Measurements from ENCODE around the gene PJA1. TPM values are rescaled to one million over a fixed set of nuclear protein-coding genes. Genes with fewer than 3 reads are reported as not detected.
A peak's percentile ranks its signal among the peaks of the same experiment; 100 is the strongest.

Gene PJA1, protein sequence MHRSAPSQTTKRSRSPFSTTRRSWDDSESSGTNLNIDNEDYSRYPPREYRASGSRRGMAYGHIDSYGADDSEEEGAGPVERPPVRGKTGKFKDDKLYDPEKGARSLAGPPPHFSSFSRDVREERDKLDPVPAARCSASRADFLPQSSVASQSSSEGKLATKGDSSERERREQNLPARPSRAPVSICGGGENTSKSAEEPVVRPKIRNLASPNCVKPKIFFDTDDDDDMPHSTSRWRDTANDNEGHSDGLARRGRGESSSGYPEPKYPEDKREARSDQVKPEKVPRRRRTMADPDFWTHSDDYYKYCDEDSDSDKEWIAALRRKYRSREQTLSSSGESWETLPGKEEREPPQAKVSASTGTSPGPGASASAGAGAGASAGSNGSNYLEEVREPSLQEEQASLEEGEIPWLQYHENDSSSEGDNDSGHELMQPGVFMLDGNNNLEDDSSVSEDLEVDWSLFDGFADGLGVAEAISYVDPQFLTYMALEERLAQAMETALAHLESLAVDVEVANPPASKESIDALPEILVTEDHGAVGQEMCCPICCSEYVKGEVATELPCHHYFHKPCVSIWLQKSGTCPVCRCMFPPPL
- 10 to 100 TPM; 14.1 to 18.9 TPM for total RNA-seq

DNA sequence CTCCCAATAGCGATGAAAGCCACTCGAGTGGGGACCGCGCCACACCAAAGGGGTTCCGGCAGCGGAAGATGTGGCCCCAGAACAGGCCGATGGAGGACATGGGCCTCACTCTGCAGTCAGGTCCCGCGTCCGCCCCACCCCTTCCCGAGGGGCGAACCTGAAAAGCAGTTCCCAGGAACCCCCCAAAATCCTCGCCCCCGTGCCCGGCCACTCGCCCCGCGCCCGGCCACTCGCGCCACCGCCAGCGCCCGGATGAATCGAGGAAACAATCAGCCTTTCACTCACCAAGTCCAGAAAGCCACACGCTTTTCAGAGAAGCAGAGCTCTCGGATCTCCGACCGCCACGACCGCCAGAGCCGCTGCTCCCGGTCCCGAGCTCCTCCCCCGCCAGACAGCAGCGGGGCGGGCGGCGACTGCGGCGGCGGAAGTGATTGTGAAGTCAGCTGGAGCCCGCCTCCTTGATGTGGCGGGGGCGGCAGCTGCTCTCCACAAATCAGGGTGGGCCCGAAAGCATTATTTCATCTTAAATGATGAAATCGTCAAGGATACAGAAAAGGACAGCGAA is at the start of gene PJA1:
TSS of gene PJA1 (minus strand) at position 367 of the 565 bp plus-strand sequence. CDS start 2,380 bp downstream, outside the sequence.
- DNase-seq = peak; percentile 81
- Mint-ChIP-seq H3K4me1 (ENCODE audit: low read depth) (peaks cover 31% of the 10 kb centered on the region), H3K36me3 (ENCODE audit: low read depth) (peaks cover 15% of the 10 kb centered on the region), H3K4me3 (peak within 1 kb of the TSS; percentile 73), H3K27me3 (ENCODE audit: low read depth) (peaks cover 2% of the 10 kb centered on the region), H3K9me3 (ENCODE audit: insufficient read depth) (no peaks in the 10 kb centered on the region), H3K27ac (peak within 1 kb of the TSS; percentile 87)
- ATAC-seq = peak; percentile 85
- POLR2A ChIA-PET = no interaction called here
- CTCF ChIA-PET = interaction anchor here (0.8 to 0.9 kb wide), 2 partner anchors 336 to 338 kb away, joined by 3 read pairs; partner anchors contain the start of gene EFNB1

DNA sequence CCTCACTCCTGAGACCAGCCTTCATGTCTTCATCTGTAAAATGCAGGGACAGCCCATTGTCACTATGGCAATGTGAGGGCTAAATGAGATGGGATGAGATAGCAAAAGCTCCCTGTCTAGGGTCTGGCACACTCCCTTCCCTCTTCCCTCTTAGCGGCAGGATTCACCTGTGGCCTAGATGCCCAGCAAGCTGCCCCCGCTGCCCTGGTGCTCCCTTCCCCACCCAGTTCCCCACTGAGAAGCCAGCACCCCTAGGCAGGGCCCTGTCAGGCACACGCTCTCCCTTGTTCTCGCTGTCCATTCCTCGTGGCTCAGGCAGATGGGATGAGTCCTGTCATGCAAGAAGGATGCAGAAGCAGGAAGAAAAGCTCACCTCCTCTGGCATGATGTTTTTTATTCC is 49.2 kb upstream of the PJA1 start:
- Mint-ChIP-seq H3K9me3 (ENCODE audit: insufficient read depth) (no peaks in the 10 kb centered on the region), H3K4me1 (ENCODE audit: low read depth) (no peaks in the 10 kb centered on the region), H3K27ac (no peak overlapping the region), H3K27me3 (ENCODE audit: low read depth) (no peaks in the 10 kb centered on the region), H3K4me3 (no peak overlapping the region), H3K36me3 (ENCODE audit: low read depth) (no peaks in the 10 kb centered on the region)
- ATAC-seq = no peak
- POLR2A ChIA-PET = no interaction called here
- no peak for DNase-seq
- CTCF ChIA-PET = interaction anchor here (1.1 kb wide), 1 partner anchor 392 kb away, joined by 3 read pairs; no protein-coding TSS in a partner anchor

DNA sequence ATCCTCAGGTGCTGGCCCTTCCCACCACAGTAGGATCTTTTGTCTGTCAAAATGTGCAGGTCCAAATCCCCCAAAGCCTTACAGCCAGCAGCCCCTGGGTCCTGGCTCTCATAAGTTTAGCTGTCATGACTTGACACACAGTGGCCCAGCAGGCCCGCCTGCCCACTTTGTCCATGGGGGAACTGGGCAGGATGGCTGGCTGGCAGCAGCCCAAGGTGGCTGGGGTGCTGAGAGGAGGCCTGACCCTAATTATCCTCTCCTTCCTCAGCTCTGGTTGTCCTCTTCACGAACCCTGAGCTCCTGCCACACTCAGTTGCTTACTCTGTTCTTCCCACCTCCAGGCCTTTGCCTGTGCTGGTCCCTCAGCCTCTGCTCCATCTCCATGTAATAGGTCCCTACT is 46.4 kb upstream of the PJA1 start:
- Mint-ChIP-seq H3K27ac (no peak overlapping the region), H3K4me1 (ENCODE audit: low read depth) (no peaks in the 10 kb centered on the region), H3K27me3 (ENCODE audit: low read depth) (no peaks in the 10 kb centered on the region), H3K36me3 (ENCODE audit: low read depth) (no peaks in the 10 kb centered on the region), H3K9me3 (ENCODE audit: insufficient read depth) (no peaks in the 10 kb centered on the region), H3K4me3 (no peak overlapping the region)
- ATAC-seq (no peak), DNase-seq (no peak)
- ChIA-PET CTCF (interaction anchor here (1.5 kb wide), 1 partner anchor 384 kb away, joined by 3 read pairs; no protein-coding TSS in a partner anchor), POLR2A (interaction anchor here (0.6 kb wide), 1 partner anchor 65 kb away, joined by 3 read pairs; no protein-coding TSS in a partner anchor)

DNA sequence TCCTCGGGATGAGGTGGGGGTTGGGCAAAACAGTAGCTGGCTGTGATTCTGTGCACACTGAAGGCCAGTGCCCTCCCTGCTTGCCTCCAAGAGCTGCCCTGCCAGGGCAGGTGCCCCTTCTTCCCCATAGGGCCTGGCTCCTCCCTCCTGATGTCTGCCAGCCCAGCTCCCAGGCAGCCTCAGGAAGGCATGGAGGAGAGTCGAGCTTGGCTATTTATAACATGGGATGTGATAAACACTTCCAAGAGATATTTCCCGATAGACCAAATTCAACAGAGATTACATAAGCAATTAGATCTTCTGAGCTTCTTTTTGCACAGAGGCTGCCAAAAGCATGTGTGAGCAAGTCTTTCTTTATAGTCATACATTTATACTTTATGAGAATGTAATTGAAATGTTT is 45.3 kb upstream of the PJA1 start:
- ATAC-seq (no peak), DNase-seq (no peak)
- no peaks in the 10 kb centered on the region for H3K27me3 Mint-ChIP-seq (ENCODE audit: low read depth)
- no peaks in the 10 kb centered on the region for H3K4me1 Mint-ChIP-seq (ENCODE audit: low read depth)
- no peaks in the 10 kb centered on the region for H3K36me3 Mint-ChIP-seq (ENCODE audit: low read depth)
- no peaks in the 10 kb centered on the region for H3K9me3 Mint-ChIP-seq (ENCODE audit: insufficient read depth)
- ChIA-PET POLR2A (no interaction called here), CTCF (interaction anchor here (0.8 kb wide), 1 partner anchor 383 kb away, joined by 3 read pairs; no protein-coding TSS in a partner anchor)
- H3K27ac Mint-ChIP-seq = no peak overlapping the region
- H3K4me3 Mint-ChIP-seq = no peak overlapping the region

DNA sequence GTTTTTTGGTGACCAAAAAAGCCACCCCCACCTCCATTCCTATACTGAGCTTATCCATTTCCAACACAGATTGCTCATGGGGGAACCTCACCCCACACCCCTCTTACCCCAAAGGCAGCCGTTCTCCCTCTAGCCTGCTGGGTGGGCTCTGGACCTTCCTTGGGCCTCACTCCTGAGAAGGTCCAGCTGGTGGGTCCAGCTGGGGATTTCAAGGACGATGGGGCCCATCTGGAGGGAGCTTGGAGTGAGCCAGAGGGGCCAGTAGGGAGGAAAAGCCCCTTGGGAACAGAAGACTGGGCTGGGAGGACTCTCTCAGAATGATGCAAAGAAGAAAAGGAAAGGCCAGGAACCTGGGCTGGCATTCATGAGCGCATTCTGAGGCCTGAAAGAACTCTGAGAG is 42.0 kb upstream of the PJA1 start:
- POLR2A ChIA-PET = no interaction called here
- H3K27ac Mint-ChIP-seq = no peak overlapping the region
- CTCF ChIA-PET = no interaction called here
- no peaks in the 10 kb centered on the region for H3K9me3 Mint-ChIP-seq (ENCODE audit: insufficient read depth)
- no peaks in the 10 kb centered on the region for H3K27me3 Mint-ChIP-seq (ENCODE audit: low read depth)
- H3K36me3 Mint-ChIP-seq (ENCODE audit: low read depth) = no peaks in the 10 kb centered on the region
- ATAC-seq = no peak
- H3K4me3 Mint-ChIP-seq = no peak overlapping the region
- DNase-seq = no peak
- H3K4me1 Mint-ChIP-seq (ENCODE audit: low read depth) = no peaks in the 10 kb centered on the region

DNA sequence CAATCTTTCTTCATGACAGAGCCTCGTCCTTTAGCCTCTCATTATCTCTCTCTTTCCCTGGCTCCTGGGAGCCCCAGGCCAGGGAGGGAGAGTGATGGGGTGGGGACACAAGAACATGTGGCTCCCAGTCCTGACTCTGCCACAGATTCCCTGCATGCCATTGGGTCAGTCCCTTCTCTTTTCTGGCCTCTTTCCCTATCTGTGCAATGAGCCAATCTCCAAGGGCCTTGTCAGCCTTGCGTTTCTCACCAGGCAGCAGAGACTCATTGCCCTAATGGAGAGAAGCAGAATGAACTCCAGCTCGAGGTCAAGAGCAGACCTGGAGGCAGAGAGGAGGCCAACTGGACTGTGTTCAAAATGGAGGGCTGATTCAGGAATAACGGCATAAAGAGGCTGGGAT is 38.4 kb upstream of the PJA1 start:
- POLR2A ChIA-PET = no interaction called here
- Mint-ChIP-seq H3K4me3 (no peak overlapping the region), H3K36me3 (ENCODE audit: low read depth) (no peaks in the 10 kb centered on the region)

DNA sequence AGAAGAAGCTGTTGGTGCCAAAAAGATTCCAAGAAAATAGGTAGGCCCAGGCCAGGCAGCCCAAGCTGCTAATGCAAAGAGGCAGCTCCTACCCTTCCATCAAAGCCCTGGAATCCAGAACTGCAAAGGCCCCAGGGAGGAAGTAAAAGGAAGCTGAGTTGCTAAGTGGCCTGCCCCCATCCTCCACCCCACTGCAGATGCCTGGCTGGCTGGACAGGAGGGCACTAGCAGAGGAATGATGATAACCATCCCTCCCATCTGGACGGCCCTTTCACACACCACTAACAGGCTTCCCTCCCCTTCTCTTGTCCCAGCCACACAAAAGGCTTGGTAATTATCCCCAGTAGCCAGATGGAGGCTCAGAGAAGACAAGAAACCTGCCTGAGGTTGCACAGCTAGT is 32.4 kb upstream of the PJA1 start:
- ChIA-PET CTCF (no interaction called here), POLR2A (no interaction called here)

More for the DNA sequence above, 38.4 kb upstream of the PJA1 start:
- no peak for DNase-seq
- no peaks in the 10 kb centered on the region for H3K4me1 Mint-ChIP-seq (ENCODE audit: low read depth)
- no peak for ATAC-seq
- H3K27me3 Mint-ChIP-seq (ENCODE audit: low read depth) = no peaks in the 10 kb centered on the region
- no peaks in the 10 kb centered on the region for H3K9me3 Mint-ChIP-seq (ENCODE audit: insufficient read depth)
- H3K27ac Mint-ChIP-seq = no peak overlapping the region
- CTCF ChIA-PET = no interaction called here

DNA sequence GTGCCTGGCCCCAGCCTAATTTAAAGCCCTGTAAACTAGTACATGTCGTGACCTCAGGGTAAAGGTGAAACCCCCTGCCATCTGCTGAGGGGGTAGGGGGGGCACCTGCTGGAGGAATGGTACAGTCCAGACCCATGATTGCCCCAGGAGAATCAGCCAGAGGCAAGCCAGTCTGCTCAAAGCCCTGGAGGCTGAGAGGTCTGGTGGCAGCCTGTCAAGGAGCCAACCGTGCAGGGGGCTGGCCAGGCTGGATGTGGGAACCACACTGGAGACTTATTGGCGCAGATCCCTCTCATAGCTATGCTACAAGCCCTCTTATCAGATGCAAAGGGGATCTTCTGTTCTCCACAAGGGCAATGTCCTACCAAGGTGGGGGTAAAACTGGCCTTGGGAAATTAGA is 31.4 kb upstream of the PJA1 start:
- CTCF ChIA-PET = no interaction called here
- H3K4me3 Mint-ChIP-seq = no peak overlapping the region
- no peaks in the 10 kb centered on the region for H3K27me3 Mint-ChIP-seq (ENCODE audit: low read depth)
- H3K36me3 Mint-ChIP-seq (ENCODE audit: low read depth) = no peaks in the 10 kb centered on the region
- DNase-seq (no peak), ATAC-seq (no peak)
- H3K9me3 Mint-ChIP-seq (ENCODE audit: insufficient read depth) = no peaks in the 10 kb centered on the region
- POLR2A ChIA-PET = no interaction called here
- no peaks in the 10 kb centered on the region for H3K4me1 Mint-ChIP-seq (ENCODE audit: low read depth)
- no peak overlapping the region for H3K27ac Mint-ChIP-seq

More for the DNA sequence above, 32.4 kb upstream of the PJA1 start:
- Mint-ChIP-seq H3K27me3 (ENCODE audit: low read depth) (no peaks in the 10 kb centered on the region), H3K4me1 (ENCODE audit: low read depth) (no peaks in the 10 kb centered on the region), H3K9me3 (ENCODE audit: insufficient read depth) (no peaks in the 10 kb centered on the region), H3K27ac (no peak overlapping the region), H3K36me3 (ENCODE audit: low read depth) (no peaks in the 10 kb centered on the region), H3K4me3 (no peak overlapping the region)
- no peak for ATAC-seq
- no peak for DNase-seq

DNA sequence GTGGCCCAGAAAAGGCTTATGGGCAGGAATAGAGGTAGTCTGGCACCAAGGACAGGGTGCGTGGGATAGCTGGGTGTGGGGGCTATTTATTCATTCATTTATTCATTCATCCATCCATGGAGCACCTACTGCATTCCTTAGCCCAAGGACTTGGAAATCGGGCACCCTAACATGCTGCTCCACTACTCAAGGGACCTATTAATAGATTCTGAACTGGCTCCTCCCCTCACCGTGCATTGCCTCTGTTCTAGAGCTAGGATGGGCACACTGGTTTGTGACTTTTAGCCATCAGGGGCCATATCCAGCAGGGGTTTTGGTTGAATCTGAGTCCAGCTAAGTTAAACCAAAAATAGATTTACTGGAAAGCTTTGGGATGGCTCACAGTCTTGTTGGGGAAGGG is 30.6 kb upstream of the PJA1 start:
- no peaks in the 10 kb centered on the region for H3K27me3 Mint-ChIP-seq (ENCODE audit: low read depth)
- no peaks in the 10 kb centered on the region for H3K9me3 Mint-ChIP-seq (ENCODE audit: insufficient read depth)
- no peak overlapping the region for H3K27ac Mint-ChIP-seq
- H3K36me3 Mint-ChIP-seq (ENCODE audit: low read depth) = no peaks in the 10 kb centered on the region
- no peak for ATAC-seq
- POLR2A ChIA-PET = no interaction called here
- no peaks in the 10 kb centered on the region for H3K4me1 Mint-ChIP-seq (ENCODE audit: low read depth)
- no peak for DNase-seq
- CTCF ChIA-PET = no interaction called here
- H3K4me3 Mint-ChIP-seq = no peak overlapping the region

DNA sequence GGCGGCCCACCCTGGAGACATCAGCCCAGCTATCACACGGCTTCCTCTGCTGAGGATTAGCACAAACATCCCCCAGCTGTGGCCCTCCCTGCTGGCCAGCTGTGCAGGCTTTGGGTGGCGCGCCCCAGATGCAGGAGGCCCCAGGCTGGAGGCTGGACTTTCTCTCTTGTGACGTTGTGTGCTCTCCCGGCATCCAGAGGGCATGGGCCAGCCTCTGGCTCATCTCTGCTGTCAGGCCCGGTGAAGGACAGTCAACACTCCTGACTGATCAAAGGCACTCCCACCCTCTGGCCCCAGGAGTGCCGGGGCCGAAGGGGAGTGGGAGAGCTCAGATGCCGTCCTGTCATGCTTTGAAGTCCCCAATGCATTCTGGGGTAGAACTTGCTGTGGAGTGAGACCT is 29.9 kb upstream of the PJA1 start:
- CTCF ChIA-PET = no interaction called here
- POLR2A ChIA-PET = no interaction called here
- ATAC-seq (no peak), DNase-seq (no peak)
- H3K4me3 Mint-ChIP-seq = no peak overlapping the region
- H3K27ac Mint-ChIP-seq = no peak overlapping the region
- no peaks in the 10 kb centered on the region for H3K27me3 Mint-ChIP-seq (ENCODE audit: low read depth)
- no peaks in the 10 kb centered on the region for H3K4me1 Mint-ChIP-seq (ENCODE audit: low read depth)
- H3K9me3 Mint-ChIP-seq (ENCODE audit: insufficient read depth) = no peaks in the 10 kb centered on the region
- H3K36me3 Mint-ChIP-seq (ENCODE audit: low read depth) = no peaks in the 10 kb centered on the region

DNA sequence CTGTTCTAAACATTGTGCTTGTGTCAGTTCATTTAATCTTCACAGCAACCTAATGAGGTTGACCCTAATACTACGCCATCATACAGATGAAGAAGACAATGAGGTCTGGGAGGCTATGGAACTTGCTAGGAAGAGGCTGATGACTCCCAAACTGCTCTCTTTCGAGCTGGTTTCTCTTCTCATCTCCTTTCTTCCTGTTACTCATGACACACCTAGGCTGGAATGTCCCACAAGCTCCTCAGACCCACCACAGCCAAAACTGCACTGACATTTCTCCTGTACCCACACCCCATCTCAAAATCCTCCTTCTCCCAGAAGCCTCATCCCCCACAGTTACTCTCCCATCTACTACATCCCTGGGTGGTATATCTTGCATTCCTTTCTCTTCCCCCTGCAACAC is 27.4 kb upstream of the PJA1 start:
- H3K27ac Mint-ChIP-seq = no peak overlapping the region
- no peak overlapping the region for H3K4me3 Mint-ChIP-seq
- H3K27me3 Mint-ChIP-seq (ENCODE audit: low read depth) = no peaks in the 10 kb centered on the region
- H3K4me1 Mint-ChIP-seq (ENCODE audit: low read depth) = no peaks in the 10 kb centered on the region
- ChIA-PET CTCF (no interaction called here), POLR2A (no interaction called here)
- ATAC-seq (no peak), DNase-seq (no peak)
- no peaks in the 10 kb centered on the region for H3K9me3 Mint-ChIP-seq (ENCODE audit: insufficient read depth)
- H3K36me3 Mint-ChIP-seq (ENCODE audit: low read depth) = no peaks in the 10 kb centered on the region

DNA sequence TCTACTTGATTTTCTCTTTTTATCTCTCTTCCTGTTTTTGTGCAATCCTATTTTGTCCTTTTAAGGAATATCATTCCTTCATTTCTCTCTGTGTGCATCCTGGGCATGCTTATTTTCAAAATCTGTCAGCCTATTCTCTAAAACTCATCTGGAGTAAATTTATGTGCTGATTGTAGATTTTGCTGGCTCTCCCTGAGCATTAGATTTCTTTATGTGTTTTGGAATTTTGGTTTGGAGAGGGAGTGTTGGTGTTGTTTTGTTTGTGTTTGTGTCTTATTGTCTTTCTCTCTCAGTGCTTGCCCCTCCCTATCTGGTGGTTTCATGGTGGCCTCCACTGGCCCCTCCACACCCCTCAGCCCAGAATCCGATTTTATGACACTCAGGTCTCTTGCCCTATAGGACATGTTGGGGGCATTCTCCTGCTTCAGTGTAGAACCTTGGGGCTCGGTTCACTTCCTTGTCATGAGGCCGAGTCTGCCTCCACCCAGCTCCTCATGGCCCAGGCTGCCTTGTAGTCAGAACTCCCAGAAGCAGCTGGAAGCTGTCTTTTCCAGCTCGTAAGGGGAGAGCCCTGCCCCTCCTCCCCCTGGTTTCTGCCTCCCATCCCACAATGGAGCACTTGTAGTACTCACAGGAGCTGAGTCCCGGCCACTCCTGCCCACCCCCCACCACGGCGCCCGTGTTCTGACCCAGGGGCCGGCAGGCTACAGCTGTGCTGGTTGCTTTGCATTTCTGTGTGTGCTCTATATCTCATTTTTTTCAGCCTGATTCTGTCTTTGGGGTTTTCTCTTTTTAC is 24.5 kb upstream of the PJA1 start:
- ChIA-PET CTCF (no interaction called here), POLR2A (no interaction called here)
- H3K27me3 Mint-ChIP-seq (ENCODE audit: low read depth) = no peaks in the 10 kb centered on the region
- DNase-seq (no peak), ATAC-seq (no peak)
- no peaks in the 10 kb centered on the region for H3K4me1 Mint-ChIP-seq (ENCODE audit: low read depth)
- no peak overlapping the region for H3K27ac Mint-ChIP-seq
- no peak overlapping the region for H3K4me3 Mint-ChIP-seq
- H3K9me3 Mint-ChIP-seq (ENCODE audit: insufficient read depth) = no peaks in the 10 kb centered on the region
- H3K36me3 Mint-ChIP-seq (ENCODE audit: low read depth) = no peaks in the 10 kb centered on the region

Measured in activated CD8-positive, alpha-beta T cell treated with anti-CD3 and anti-CD28 coated beads, Interleukin-2, amount 10 ng/mL, durations not matched to agents 7 days and 5 days (primary cell).